GM20000 (cell line): ENCODE measurements around the gene PTGFRN.

Experiments
- DNase-seq: peaks from one replicate; pipeline ENCODE4 v3.0.0; 2012; ENCODE audit warnings: low spot score
- CTCF ChIP-seq: IDR thresholded peaks from 2 replicates; pipeline ENCODE4 v1.5.1; 2012; ENCODE audit warnings: mild to moderate bottlenecking, control low read depth; ENCODE audit errors: extremely low read depth, missing control alignments

PTGFRN gene

DNA sequence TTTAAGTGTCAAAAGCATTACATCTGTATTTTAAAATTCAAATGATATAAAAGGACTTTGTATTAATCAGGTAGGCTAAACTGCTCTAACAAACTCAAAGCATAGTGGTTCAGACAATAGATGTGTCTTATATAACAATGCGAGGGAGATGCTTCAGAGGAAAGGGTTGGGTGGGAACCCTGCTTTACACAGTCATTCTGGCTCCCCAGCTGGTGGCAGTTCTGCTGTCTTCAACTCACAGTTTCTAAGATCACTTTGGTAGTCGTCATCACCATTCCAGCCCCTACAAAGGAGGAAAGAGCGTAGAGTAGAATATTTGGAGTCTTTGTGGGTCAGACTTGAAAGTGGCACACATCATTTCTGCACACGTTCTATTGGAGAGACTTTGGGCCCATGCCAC, 4.2 kb downstream of the PTGFRN start:
- no peak for DNase-seq
- TF ChIP-seq CTCF: no peak

- DNase-seq: no peak
- TF ChIP-seq CTCF: no peak
Measured at GRCh38 chr1:116914667-116915066, 5.0 kb downstream of the PTGFRN start.

- no peak for DNase-seq
Measured at GRCh38 chr1:116915086-116915661, 5.5 kb downstream of the PTGFRN start.

GRCh38 chr1:116916002-116916401, 6.3 kb downstream of the PTGFRN start:
- no peak for TF ChIP-seq CTCF
- DNase-seq: no peak

More at GRCh38 chr1:116915086-116915661, 5.5 kb downstream of the PTGFRN start:
- TF ChIP-seq CTCF: no peak

- no peak for TF ChIP-seq CTCF
- DNase-seq: no peak
Measured at GRCh38 chr1:116916533-116917445, 7.1 kb downstream of the PTGFRN start.

- TF ChIP-seq CTCF: no peak
Measured at GRCh38 chr1:116918714-116919357, 9.1 kb downstream of the PTGFRN start.

GRCh38 chr1:116919802-116920201, 10.1 kb downstream of the PTGFRN start:
- TF ChIP-seq CTCF: no peak
- DNase-seq: no peak

More at GRCh38 chr1:116918714-116919357, 9.1 kb downstream of the PTGFRN start:
- no peak for DNase-seq
